Cardiac fibroblast (primary cell): ENCODE results near the gene PLS1.
A peak's percentile ranks its signal among the peaks of the same experiment; 100 is the strongest.
"Not testable (repeated sequence)": the region's sequence is repeated elsewhere in the genome, so short reads cannot be mapped to it uniquely, and the experiment has no call there.

Source experiments
- DNase-seq, 2 donors: peaks; one replicate each; pipeline versions ENCODE4 v3.0.0 to v3.0.0-alpha.2; 2010; ENCODE audit warnings: low read depth in 2 of 2
- H3K4me3 ChIP-seq, 2 donors: replicated peaks in 1 of 2; 1 replicate in 1 of 2; 2 replicates in 1 of 2; pipeline ENCODE4 v1.5.1; 2011; ENCODE audit warnings: low read depth in 2 of 2, low read length in 2 of 2, mild to moderate bottlenecking in 2 of 2, moderate library complexity in 1 of 2
- TF ChIP-seq, protein P1 (sequence below): IDR thresholded peaks from one replicate; pipeline ENCODE4 v1.5.1; 2011; ENCODE audit warnings: low read depth, mild to moderate bottlenecking, low read length, inconsistent platforms

PLS1 gene, protein sequence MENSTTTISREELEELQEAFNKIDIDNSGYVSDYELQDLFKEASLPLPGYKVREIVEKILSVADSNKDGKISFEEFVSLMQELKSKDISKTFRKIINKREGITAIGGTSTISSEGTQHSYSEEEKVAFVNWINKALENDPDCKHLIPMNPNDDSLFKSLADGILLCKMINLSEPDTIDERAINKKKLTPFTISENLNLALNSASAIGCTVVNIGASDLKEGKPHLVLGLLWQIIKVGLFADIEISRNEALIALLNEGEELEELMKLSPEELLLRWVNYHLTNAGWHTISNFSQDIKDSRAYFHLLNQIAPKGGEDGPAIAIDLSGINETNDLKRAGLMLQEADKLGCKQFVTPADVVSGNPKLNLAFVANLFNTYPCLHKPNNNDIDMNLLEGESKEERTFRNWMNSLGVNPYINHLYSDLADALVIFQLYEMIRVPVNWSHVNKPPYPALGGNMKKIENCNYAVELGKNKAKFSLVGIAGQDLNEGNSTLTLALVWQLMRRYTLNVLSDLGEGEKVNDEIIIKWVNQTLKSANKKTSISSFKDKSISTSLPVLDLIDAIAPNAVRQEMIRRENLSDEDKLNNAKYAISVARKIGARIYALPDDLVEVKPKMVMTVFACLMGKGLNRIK

DNA sequence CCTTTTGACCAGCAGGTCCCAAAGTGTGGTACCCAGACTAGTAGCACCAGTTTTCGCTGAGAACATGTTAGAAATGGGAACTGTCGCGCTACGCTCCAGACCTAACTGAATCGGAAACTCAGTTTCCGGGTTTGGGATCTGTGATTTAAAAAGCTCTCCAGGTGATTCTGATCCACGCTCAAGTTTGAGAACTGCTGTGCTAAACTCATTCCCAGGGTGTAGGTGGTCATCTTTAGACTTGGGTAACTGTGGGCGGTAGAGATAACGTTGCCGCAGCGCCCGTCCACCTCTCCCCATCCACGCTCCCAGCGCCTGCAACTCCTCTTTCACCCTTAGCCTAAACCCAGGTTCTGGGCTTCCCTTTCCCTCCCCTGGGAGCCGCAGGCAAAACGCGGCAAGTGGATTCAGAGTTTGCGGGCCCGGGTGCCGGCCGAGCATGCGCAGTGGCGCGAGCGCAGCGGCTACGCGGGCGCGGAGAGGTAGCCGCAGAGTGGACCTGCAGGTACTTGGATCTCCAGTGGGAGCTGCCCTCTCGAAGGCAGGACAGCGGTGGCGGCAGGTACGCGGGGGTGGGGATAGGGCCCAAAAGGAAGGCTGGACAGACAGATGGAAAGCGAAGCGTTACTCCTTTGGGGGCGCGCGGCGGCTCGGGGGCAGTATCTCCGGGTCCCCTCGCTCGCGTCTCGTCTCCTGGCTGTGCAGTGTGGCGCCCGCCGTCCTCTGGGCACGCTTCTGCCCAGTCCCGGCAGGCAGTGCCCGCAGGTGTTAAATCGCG lies at the start of gene PLS1:
PLS1 (plus strand) TSS at position 443 of the 775 bp plus-strand sequence. CDS start 67,845 bp downstream, outside the sequence.
- DNase-seq: peak; percentile 78 to 80
- peak within 1 kb of the TSS; percentile 74 to 80 for H3K4me3 ChIP-seq
- TF ChIP-seq, protein P1, sequence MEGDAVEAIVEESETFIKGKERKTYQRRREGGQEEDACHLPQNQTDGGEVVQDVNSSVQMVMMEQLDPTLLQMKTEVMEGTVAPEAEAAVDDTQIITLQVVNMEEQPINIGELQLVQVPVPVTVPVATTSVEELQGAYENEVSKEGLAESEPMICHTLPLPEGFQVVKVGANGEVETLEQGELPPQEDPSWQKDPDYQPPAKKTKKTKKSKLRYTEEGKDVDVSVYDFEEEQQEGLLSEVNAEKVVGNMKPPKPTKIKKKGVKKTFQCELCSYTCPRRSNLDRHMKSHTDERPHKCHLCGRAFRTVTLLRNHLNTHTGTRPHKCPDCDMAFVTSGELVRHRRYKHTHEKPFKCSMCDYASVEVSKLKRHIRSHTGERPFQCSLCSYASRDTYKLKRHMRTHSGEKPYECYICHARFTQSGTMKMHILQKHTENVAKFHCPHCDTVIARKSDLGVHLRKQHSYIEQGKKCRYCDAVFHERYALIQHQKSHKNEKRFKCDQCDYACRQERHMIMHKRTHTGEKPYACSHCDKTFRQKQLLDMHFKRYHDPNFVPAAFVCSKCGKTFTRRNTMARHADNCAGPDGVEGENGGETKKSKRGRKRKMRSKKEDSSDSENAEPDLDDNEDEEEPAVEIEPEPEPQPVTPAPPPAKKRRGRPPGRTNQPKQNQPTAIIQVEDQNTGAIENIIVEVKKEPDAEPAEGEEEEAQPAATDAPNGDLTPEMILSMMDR: no peak

DNA sequence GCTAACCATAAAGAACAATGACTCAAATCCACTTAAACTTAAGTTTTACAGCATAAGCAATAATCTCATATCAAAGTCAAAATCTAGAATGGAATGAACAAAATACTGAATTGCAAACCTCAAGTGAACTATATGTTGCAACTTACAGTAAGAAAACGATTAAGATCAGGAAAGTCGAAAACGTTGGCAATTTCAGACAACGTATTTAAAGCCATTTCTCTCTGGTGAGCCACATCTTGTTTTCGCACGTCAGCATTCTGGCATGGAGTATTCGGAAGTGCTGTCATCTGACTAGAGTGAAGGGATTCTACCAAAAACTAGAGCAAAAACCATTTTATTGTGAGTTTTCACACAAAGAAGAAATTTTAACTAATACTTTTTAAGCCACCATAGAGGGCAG lies 46.2 kb upstream of the PLS1 start:
- DNase-seq: no peak
- no peak overlapping the region for H3K4me3 ChIP-seq
- TF ChIP-seq, protein P1: no peak

DNA sequence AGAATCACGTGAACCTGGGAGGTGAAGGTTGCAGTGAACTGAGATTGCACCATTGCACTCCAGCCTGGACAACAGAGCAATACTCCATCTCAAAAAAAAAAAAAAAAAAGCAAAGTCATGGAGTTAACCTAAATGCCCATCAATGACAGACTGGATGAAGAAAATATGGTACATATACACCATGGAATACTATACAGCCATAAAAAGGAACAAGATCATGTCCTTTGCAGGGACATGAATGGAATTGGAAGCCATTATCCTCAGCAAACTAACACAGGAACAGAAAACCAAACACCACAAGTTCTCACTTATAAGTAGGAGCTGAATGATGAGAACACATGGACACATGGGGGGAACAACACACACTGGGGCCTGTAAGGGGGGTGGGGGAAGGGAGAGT lies 43.6 kb upstream of the PLS1 start:
- not testable (repeated sequence) for DNase-seq, H3K4me3 ChIP-seq

DNA sequence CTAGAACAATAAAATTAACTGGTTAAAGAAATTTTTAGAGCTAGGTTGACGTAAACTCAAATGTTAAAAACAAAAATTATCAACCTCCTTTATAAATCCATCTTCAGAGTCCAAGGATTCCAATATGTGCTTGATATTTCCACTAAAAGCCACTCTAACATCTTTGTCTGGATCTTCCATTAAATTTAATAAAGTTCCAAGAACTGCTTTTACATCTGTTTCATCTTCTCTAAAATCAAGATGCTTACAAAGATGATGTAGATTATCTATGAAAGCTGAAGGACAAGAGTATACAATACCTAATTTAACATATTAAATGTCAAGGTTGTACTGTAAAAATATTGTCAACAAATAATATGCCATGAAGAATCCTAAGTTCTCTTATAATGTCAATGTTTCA lies 42.5 kb upstream of the PLS1 start:
- DNase-seq: no peak
- TF ChIP-seq, protein P1: no peak
- H3K4me3 ChIP-seq: no peak overlapping the region

DNA sequence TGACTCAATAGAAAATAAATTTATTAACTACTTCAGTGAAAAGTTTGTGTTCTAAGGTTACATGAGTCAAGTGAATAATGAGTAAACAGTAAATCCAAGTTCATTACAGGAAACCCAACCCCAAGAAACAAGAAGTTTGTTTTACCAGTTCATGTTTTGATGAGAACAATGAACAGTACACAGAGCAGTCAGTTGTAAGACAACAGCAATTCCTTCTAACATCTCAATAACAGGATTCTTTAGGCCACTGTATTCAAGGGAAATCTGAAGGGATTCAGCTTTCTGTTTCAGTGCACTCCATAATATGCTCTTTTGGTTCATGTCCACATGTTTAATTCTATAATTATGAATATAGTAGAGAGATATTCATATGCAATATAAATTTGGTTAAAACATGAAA lies 36.1 kb upstream of the PLS1 start:
- DNase-seq: no peak
- no peak overlapping the region for H3K4me3 ChIP-seq
- TF ChIP-seq, protein P1: no peak

DNA sequence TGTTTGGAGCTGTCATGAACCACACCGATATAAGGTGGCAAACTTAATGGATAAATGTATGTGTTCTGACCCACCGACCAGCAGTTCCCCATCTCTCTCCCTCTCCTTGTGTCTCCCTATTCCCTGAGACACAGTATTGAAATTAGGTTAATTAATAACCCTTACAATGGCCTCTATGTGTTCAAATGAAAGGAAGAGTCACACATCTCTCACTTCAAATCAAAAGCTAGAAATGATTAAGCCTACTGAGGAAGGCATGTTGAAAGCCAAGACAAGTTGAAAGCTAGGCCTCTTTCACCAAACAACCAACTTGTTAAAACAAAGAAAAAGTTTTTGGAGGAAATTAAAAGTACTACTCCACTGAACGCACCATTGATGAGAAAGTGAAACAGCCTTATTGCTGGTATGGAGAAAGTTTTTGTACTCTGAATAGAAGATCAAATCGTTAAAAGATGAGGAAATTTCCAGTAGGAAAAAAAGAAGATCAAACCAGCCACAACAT lies 32.6 kb upstream of the PLS1 start:
- DNase-seq: no peak
- H3K4me3 ChIP-seq: no peak overlapping the region
- TF ChIP-seq, protein P1: no peak

DNA sequence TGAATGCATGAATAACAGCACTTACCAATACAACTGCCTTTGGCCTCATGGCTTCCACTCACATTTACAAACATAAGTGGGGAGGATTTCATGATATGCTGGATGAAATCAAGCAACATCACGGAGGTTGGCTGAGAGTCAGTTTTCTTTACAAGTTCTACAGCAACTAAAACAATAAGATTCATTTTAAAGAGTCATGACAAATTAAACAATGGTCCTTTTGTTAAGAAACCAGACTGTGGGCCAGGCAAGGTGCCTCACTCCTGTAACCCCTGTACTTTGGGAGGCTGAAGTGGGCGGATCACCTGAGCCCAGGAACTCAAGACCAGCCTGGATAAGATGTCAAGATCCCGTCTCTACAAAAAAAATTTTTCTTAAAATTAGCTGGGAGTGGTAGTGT lies 30.1 kb upstream of the PLS1 start:
- TF ChIP-seq, protein P1: no peak
- DNase-seq: peak in 1 of 2 donors; percentile 21
- no peak overlapping the region for H3K4me3 ChIP-seq
